ENCODE data around the gene PLEKHG1.

Gene PLEKHG1

DNA sequence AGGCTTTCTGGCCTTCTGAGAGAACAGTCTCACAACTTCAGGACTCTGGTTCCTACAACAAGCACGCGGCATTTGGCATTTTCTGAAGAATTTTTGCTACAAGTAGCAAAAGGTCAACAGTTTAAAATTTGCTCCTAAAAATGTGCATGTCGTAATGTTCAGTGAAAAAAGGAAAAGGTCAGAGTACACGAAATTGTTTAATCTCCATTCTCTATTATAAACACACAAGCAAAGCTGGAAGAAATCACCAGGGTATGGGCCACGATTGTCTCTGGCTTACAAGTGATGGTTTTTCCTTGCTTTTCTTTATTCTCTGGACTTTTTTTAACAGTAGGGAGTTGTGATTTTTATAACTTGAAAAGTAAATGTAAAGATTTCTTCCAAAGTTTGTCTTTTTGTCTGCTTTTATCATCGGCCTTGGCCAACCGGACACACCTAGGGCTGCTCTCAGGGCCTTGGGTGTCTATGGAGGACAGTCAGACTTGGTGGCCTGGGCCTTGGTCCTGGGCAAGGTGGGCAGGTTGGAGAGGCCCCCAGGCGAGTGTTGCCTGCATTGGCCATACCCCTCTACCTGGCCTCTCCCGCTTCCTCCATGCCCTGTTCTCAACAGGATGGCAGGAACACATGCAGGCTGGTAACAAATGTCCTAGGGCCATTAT, 32.4 kb downstream of the PLEKHG1 start:
- H3K79me2 ChIP-seq (ENCODE audit: control insufficient read depth, insufficient read depth, low read length, poor library complexity): no peaks in the 10 kb centered on the region
- H3K4ac ChIP-seq (ENCODE audit: low read depth, low read length): no peak overlapping the region
- DNase-seq: no peak
- H3K4me3 ChIP-seq (ENCODE audit: low read depth, low read length): no peak overlapping the region
- H2BK12ac ChIP-seq (ENCODE audit: low read length): no peak overlapping the region
- no peaks in the 10 kb centered on the region for H3K79me1 ChIP-seq (ENCODE audit: low read length)
- no CpG with 5 or more reads among the region's 9 CpGs for WGBS (ENCODE audit: extremely low coverage, insufficient coverage, insufficient read length)
- H3K14ac ChIP-seq (ENCODE audit: low read length): no peak overlapping the region
- H2BK5ac ChIP-seq (ENCODE audit: low read depth, low read length, poor library complexity): no peak overlapping the region
- H3K27ac ChIP-seq (ENCODE audit: low read depth, low read length): no peak overlapping the region
- no peak overlapping the region for H2AFZ ChIP-seq (ENCODE audit: insufficient read depth, low read length, poor library complexity)
- H4K91ac ChIP-seq (ENCODE audit: low read depth, low read length): no peak overlapping the region
- no peaks in the 10 kb centered on the region for H3K9me3 ChIP-seq (ENCODE audit: insufficient read depth, low read depth, low read length)
- no peak overlapping the region for H4K8ac ChIP-seq (ENCODE audit: low read depth, low read length)
- no peak overlapping the region for H3K18ac ChIP-seq (ENCODE audit: low read length)
- H3K4me2 ChIP-seq (ENCODE audit: low read length): no peak overlapping the region
- H3K23ac ChIP-seq (ENCODE audit: low read length): no peak overlapping the region
- H4K12ac ChIP-seq (ENCODE audit: low read depth, low read length): no peak overlapping the region
- H3K9ac ChIP-seq (ENCODE audit: low read length): no peak overlapping the region
- H3K4me1 ChIP-seq (ENCODE audit: control insufficient read depth in 1 of 2, insufficient read depth in 2 of 2, low read length in 2 of 2): peaks cover 0 to 3% of the 10 kb centered on the region in 2 experiments
- H3K36me3 ChIP-seq (ENCODE audit: control insufficient read depth in 1 of 2, insufficient read depth in 2 of 2, low read length in 2 of 2): no peaks in the 10 kb centered on the region
- no peak overlapping the region for H2BK120ac ChIP-seq (ENCODE audit: insufficient read depth, low read length, poor library complexity)
- H2AK5ac ChIP-seq (ENCODE audit: low read length): no peak overlapping the region
- H3K27me3 ChIP-seq (ENCODE audit: insufficient read depth, low read length): no peaks in the 10 kb centered on the region

DNA sequence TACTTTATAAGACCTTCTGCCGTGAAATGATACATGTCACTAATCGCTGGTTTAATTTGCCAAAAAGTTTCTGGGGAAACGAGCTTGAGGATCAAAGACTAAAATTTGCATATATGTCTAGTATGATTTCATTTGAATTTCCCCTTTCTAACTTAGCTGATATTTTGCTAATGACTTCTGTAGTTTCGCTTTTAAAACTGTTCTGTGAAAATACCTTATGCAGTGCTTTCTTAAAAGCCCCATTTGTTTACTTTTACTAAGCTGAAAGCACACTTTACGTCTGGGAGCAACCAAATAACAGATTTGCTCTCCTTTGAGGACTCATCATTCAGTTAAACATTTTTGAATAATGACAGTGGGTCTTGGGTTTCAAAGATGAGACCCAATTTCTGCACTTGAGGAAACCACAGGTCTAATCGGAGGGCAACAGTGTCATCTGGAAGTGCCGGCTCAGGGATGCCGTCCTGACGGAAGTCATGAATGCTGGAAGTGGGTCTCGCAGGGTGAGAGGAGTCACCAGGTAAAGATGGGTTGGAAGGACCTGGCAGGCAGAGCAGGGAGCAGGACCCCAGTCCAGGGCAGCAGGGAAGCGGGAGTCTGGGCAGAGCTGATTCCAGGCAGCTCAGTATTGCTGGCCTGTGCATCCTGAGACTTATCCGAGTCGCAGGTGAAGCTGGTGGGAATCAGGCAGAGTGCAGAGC, 33.2 kb downstream of the PLEKHG1 start:
- Histone ChIP-seq H3K4me3 (ENCODE audit: low read depth, low read length) (no peak overlapping the region), H3K4me2 (ENCODE audit: low read length) (no peak overlapping the region), H3K27ac (ENCODE audit: low read depth, low read length) (no peak overlapping the region), H3K9ac (ENCODE audit: low read length) (no peak overlapping the region), H4K91ac (ENCODE audit: low read depth, low read length) (no peak overlapping the region), H3K4ac (ENCODE audit: low read depth, low read length) (no peak overlapping the region), H2AFZ (ENCODE audit: insufficient read depth, low read length, poor library complexity) (no peak overlapping the region), H3K79me1 (ENCODE audit: low read length) (no peaks in the 10 kb centered on the region), H3K79me2 (ENCODE audit: control insufficient read depth, insufficient read depth, low read length, poor library complexity) (no peaks in the 10 kb centered on the region), H3K9me3 (ENCODE audit: insufficient read depth, low read depth, low read length) (no peaks in the 10 kb centered on the region), H3K18ac (ENCODE audit: low read length) (no peak overlapping the region), H2BK5ac (ENCODE audit: low read depth, low read length, poor library complexity) (no peak overlapping the region), H3K36me3 (ENCODE audit: control insufficient read depth in 1 of 2, insufficient read depth in 2 of 2, low read length in 2 of 2) (no peaks in the 10 kb centered on the region), H4K8ac (ENCODE audit: low read depth, low read length) (no peak overlapping the region), H2AK5ac (ENCODE audit: low read length) (no peak overlapping the region), H3K4me1 (ENCODE audit: control insufficient read depth in 1 of 2, insufficient read depth in 2 of 2, low read length in 2 of 2) (peaks cover 0 to 3% of the 10 kb centered on the region in 2 experiments), H3K27me3 (ENCODE audit: insufficient read depth, low read length) (no peaks in the 10 kb centered on the region), H2BK120ac (ENCODE audit: insufficient read depth, low read length, poor library complexity) (no peak overlapping the region), H3K23ac (ENCODE audit: low read length) (no peak overlapping the region), H2BK12ac (ENCODE audit: low read length) (no peak overlapping the region), H4K12ac (ENCODE audit: low read depth, low read length) (no peak overlapping the region), H3K14ac (ENCODE audit: low read length) (no peak overlapping the region)
- no peak for DNase-seq
- WGBS (ENCODE audit: extremely low coverage, insufficient coverage, insufficient read length): no CpG with 5 or more reads among the region's 13 CpGs

DNA sequence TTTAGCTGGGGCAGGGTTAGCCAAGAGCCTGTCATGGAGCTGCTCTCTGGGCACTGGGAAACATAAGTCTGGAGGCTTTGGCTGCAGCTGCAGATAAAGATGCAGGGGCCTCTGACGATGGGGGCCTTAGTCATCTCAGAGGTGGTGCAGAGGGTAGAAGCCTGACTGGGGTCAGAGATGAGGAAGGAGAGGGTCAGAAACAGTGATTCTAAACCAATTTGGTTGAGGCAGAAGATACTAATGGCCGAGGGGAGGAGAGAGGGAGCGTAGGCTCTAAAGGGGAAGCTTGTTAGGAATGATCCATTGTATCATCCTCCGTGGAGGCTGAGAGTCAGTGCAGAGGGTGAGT, 33.8 kb downstream of the PLEKHG1 start:
- Histone ChIP-seq H4K8ac (ENCODE audit: low read depth, low read length) (no peak overlapping the region), H2AFZ (ENCODE audit: insufficient read depth, low read length, poor library complexity) (no peak overlapping the region), H3K9ac (ENCODE audit: low read length) (no peak overlapping the region), H2BK120ac (ENCODE audit: insufficient read depth, low read length, poor library complexity) (no peak overlapping the region), H4K91ac (ENCODE audit: low read depth, low read length) (no peak overlapping the region), H4K12ac (ENCODE audit: low read depth, low read length) (no peak overlapping the region), H3K4me3 (ENCODE audit: low read depth, low read length) (no peak overlapping the region), H3K23ac (ENCODE audit: low read length) (no peak overlapping the region), H3K36me3 (ENCODE audit: control insufficient read depth in 1 of 2, insufficient read depth in 2 of 2, low read length in 2 of 2) (no peaks in the 10 kb centered on the region), H3K4me2 (ENCODE audit: low read length) (no peak overlapping the region), H3K14ac (ENCODE audit: low read length) (no peak overlapping the region), H3K9me3 (ENCODE audit: insufficient read depth, low read depth, low read length) (no peaks in the 10 kb centered on the region), H3K4ac (ENCODE audit: low read depth, low read length) (no peak overlapping the region), H2AK5ac (ENCODE audit: low read length) (no peak overlapping the region), H3K18ac (ENCODE audit: low read length) (no peak overlapping the region), H3K4me1 (ENCODE audit: control insufficient read depth in 1 of 2, insufficient read depth in 2 of 2, low read length in 2 of 2) (peaks cover 0 to 3% of the 10 kb centered on the region in 2 experiments), H3K79me2 (ENCODE audit: control insufficient read depth, insufficient read depth, low read length, poor library complexity) (no peaks in the 10 kb centered on the region), H2BK5ac (ENCODE audit: low read depth, low read length, poor library complexity) (no peak overlapping the region), H3K79me1 (ENCODE audit: low read length) (no peaks in the 10 kb centered on the region), H3K27ac (ENCODE audit: low read depth, low read length) (no peak overlapping the region), H2BK12ac (ENCODE audit: low read length) (no peak overlapping the region), H3K27me3 (ENCODE audit: insufficient read depth, low read length) (no peaks in the 10 kb centered on the region)
- no peak for DNase-seq
- no CpG with 5 or more reads among the region's 4 CpGs for WGBS (ENCODE audit: extremely low coverage, insufficient coverage, insufficient read length)

DNA sequence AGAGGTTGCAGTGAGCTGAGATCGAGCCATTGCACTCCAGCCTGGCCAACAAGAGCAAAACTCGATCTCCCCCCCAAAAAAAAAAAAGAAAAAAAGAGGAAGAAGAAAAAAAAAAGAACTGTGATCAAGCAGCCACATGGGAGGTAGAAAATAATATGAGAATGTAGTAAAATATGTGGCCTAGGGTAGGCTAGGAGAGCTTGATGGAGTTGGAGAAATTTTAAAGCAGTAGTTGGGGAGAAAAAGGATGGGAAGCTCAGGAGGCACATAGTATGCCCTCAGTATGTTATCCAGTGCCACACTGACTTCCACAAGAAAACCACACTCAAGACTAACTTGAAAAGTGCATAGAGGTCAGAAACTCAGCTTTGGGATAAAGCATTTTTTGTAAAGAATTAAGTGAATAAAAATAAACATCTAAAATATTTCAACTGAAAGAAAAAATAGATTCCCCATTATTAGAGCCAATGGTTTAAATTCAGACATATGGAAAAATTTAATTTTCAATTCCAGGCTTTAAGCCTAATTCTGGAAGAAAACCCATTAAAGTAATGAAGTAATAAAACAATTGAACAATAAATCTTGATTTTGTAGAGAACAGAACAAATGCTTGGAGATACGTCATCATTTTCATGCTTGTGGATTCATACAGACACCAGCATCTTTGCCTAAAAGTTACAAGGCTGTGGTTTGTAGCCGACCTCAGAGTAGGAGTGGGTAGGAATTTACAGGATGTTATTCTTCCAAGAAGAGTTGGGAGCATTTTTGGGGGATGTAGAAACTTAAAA, 34.7 kb downstream of the PLEKHG1 start:
- Histone ChIP-seq H3K4me2 (ENCODE audit: low read length) (no peak overlapping the region), H3K18ac (ENCODE audit: low read length) (no peak overlapping the region), H2AFZ (ENCODE audit: insufficient read depth, low read length, poor library complexity) (no peak overlapping the region), H3K14ac (ENCODE audit: low read length) (no peak overlapping the region), H3K4me3 (ENCODE audit: low read depth, low read length) (no peak overlapping the region), H3K4me1 (ENCODE audit: control insufficient read depth in 1 of 2, insufficient read depth in 2 of 2, low read length in 2 of 2) (no peaks in the 10 kb centered on the region), H3K36me3 (ENCODE audit: control insufficient read depth in 1 of 2, insufficient read depth in 2 of 2, low read length in 2 of 2) (no peaks in the 10 kb centered on the region), H3K27me3 (ENCODE audit: insufficient read depth, low read length) (no peaks in the 10 kb centered on the region), H2BK120ac (ENCODE audit: insufficient read depth, low read length, poor library complexity) (no peak overlapping the region), H3K9me3 (ENCODE audit: insufficient read depth, low read depth, low read length) (no peaks in the 10 kb centered on the region), H3K79me2 (ENCODE audit: control insufficient read depth, insufficient read depth, low read length, poor library complexity) (no peaks in the 10 kb centered on the region), H3K23ac (ENCODE audit: low read length) (no peak overlapping the region), H2BK12ac (ENCODE audit: low read length) (no peak overlapping the region), H4K12ac (ENCODE audit: low read depth, low read length) (no peak overlapping the region), H3K9ac (ENCODE audit: low read length) (no peak overlapping the region), H3K27ac (ENCODE audit: low read depth, low read length) (no peak overlapping the region), H4K91ac (ENCODE audit: low read depth, low read length) (no peak overlapping the region), H3K4ac (ENCODE audit: low read depth, low read length) (no peak overlapping the region), H3K79me1 (ENCODE audit: low read length) (no peaks in the 10 kb centered on the region), H4K8ac (ENCODE audit: low read depth, low read length) (no peak overlapping the region), H2AK5ac (ENCODE audit: low read length) (no peak overlapping the region), H2BK5ac (ENCODE audit: low read depth, low read length, poor library complexity) (no peak overlapping the region)
- DNase-seq: peak in 1 of 2 donors; percentile 9
- no CpG with 5 or more reads among the region's 4 CpGs for WGBS (ENCODE audit: extremely low coverage, insufficient coverage, insufficient read length)
